Heart left ventricle (tissue), 16 donors: ENCODE measurements around the gene MICOS13. TPM values are rescaled to one million over a fixed set of nuclear protein-coding genes. Genes with fewer than 3 reads are reported as not detected.

Experiments
- ATAC-seq, 4 donors: fragments of 200-7000 bp; cut with Tn5 transposase; one replicate each; pipeline ENCODE4 v1.9.1; 2020 to 2022; ENCODE audit warnings: moderate library complexity in 4 of 4, mild to moderate bottlenecking in 3 of 4, moderate number of reproducible peaks in 1 of 4
- DNase-seq, 5 donors: peaks; one replicate each; pipeline ENCODE4 v3.0.0-alpha.2; 2020
- H3K27ac ChIP-seq, 12 donors: fragments of 200-600 bp; sonication (generic) in 4 of 12; one replicate each; pipeline versions ENCODE4 v1.5.0 to v1.8.0; 2016 to 2022; ENCODE audit warnings: mild to moderate bottlenecking in 2 of 12
- H3K27me3 ChIP-seq, 9 donors: fragments of 200-600 bp; sonication (generic) in 2 of 9; one replicate each; pipeline versions ENCODE4 v1.5.1 to v1.8.0; 2016 to 2022; ENCODE audit warnings: mild to moderate bottlenecking in 3 of 9
- H3K36me3 ChIP-seq, 9 donors: fragments of 200-600 bp; sonication (generic) in 2 of 9; one replicate each; pipeline versions ENCODE4 v1.5.0 to v1.8.0; 2018 to 2022; ENCODE audit warnings: mild to moderate bottlenecking in 2 of 9
- H3K4me1 ChIP-seq, 12 donors: fragments of 200-600 bp; sonication (generic) in 4 of 12; one replicate each; pipeline versions ENCODE4 v1.5.0 to v1.8.0; 2016 to 2022; ENCODE audit warnings: mild to moderate bottlenecking in 3 of 12
- H3K4me3 ChIP-seq, 12 donors: fragments of 200-600 bp; sonication (generic) in 4 of 12; one replicate each; pipeline versions ENCODE4 v1.5.0 to v1.8.0; 2017 to 2022; ENCODE audit warnings: mild to moderate bottlenecking in 9 of 12, moderate library complexity in 4 of 12
- H3K9me3 ChIP-seq, 12 donors: fragments of 200-600 bp; sonication (generic) in 4 of 12; one replicate each; pipeline versions ENCODE4 v1.5.0 to v1.8.0; 2016 to 2022; ENCODE audit warnings: mild to moderate bottlenecking in 1 of 12
- CTCF ChIP-seq, 12 donors: fragments of 200-600 bp; sonication (generic) in 4 of 12; IDR thresholded peaks; one replicate each; pipeline versions ENCODE4 v1.5.0 to v1.8.0; 2018 to 2022; ENCODE audit warnings: antibody characterized with exemption in 12 of 12, mild to moderate bottlenecking in 5 of 12
- POLR2A ChIP-seq, 2 donors: fragments of 450-650 bp; IDR thresholded peaks; one replicate each; pipeline ENCODE4 v1.6.1; 2017; ENCODE audit warnings: antibody characterized with exemption in 2 of 2, mild to moderate bottlenecking in 2 of 2, moderate library complexity in 2 of 2
- WGBS, 4 donors: extraction: QIAGEN DNeasy Blood & Tissue Kit in 2 of 4; methylation state at CpG; one replicate each; pipeline versions ENCODE4 v1.1.5 to v1.1.7; 2013 to 2018; 5-methylcytosine and 5-hydroxymethylcytosine counted together
- intact Hi-C, 10 donors: fragments of 100-400 bp; cut with DNase I; formaldehyde crosslinking; loops; one replicate each; pipeline versions ENCODE4 v1.11.1 to v1.14.2; 2022
- polyA plus RNA-seq, 2 donors: library from polyadenylated mRNA; stranded (reverse); fragments of 200-250 nt; gene quantifications; one replicate each; pipeline ENCODE4 v1.2.3, GENCODE V29; 2013
- total RNA-seq, 9 donors: library from RNA; depleted of rRNA in 2 of 9; stranded (reverse); fragments of >200 nt in 2 of 9; fragmentation: NEBNext Ultra II Directional in 3 of 9; extraction: Animal tissue kit (Norgen Biotek cat#: 25700) in 3 of 9; gene quantifications; one replicate each; pipeline versions ENCODE4 v1.1.0 to v1.2.4, GENCODE V29; 2016 to 2023
- donor health status: ischemic (EF 13 %, LVEDD 7.1; RV severe dilation, severe dysfunction).
- donor health status: healthy with polysubstance abuse.
- donor health status: DM: no; HTN: yes; CAD: no.
- donor health status: DM: no; HTN: no; CAD: no.
- donor health status: ischemic (EF 25% LVEDD 6.9; RV normal size, moderate dysfunction).
- donor health status: ischemic (EF 25% LVEDD 5.7; RV mildly dilated, moderate dysfunction).
- donor health status: healthy.
- donor health status: DM: yes; HTN: yes; CAD: no.
- donor health status: ischemic (EF 35%, LVEDD 5.7; RV mildly dilated, moderate dysfunction).
- donor health status: nonischemic (EF 11% LVEDD 7.7; RV severe dilation, severe dysfunction).
- donor health status: DM: yes; HTN: yes; CAD: no.
- donor health status: PGD.
- donor health status: ischemic (EF 29% LVEDD 5.4; RV normal size, mild dysfunction).
- donor health status: nonischemic (EF 23%, LVEDD 6.1; RV moderate dilation, normal function).

MICOS13 gene
- total and polyA plus RNA-seq, 11 donors: 103 to 435 (median 142) TPM

GRCh38 chr19:5628919-5629481 lies 51.3 kb downstream of the MICOS13 start:
- peaks cover 11 to 90% (median 81%) of the 10 kb centered on the region in 12 donors for H3K4me1 ChIP-seq
- no peak for DNase-seq
- no peaks in the 10 kb centered on the region for H3K9me3 ChIP-seq
- peak overlapping the region in 1 of 12 donors; percentile 9 for H3K4me3 ChIP-seq
- TF ChIP-seq POLR2A (IDR thresholded peaks at IDR 0.05): no peak
- no peak for TF ChIP-seq CTCF (IDR thresholded peaks at IDR 0.05)
- intact Hi-C loops: loop anchor here in 3 of 10 donors (5.0 to 10.0 kb wide), 2 partner anchors 46 to 48 kb away; no protein-coding TSS in a partner anchor
- 81 to 87% (median 84%) methylated on average over 9 of the region's 9 CpGs for WGBS, 4 donors
- H3K36me3 ChIP-seq: peaks cover 0 to 71% (median 52%) of the 10 kb centered on the region in 9 donors
- H3K27me3 ChIP-seq: no peaks in the 10 kb centered on the region
- H3K27ac ChIP-seq: peak overlapping the region in 1 of 12 donors; percentile 66
- ATAC-seq: no peak

GRCh38 chr19:5628461-5628860 lies 51.9 kb downstream of the MICOS13 start:
- intact Hi-C loops: loop anchor here in 3 of 10 donors (5.0 to 10.0 kb wide), 2 partner anchors 46 to 49 kb away; no protein-coding TSS in a partner anchor
- peak overlapping the region in 2 of 12 donors; percentile 36 to 66 for H3K27ac ChIP-seq
- peaks cover 11 to 91% (median 80%) of the 10 kb centered on the region in 12 donors for H3K4me1 ChIP-seq
- TF ChIP-seq CTCF (IDR thresholded peaks at IDR 0.05): no peak
- no peak for TF ChIP-seq POLR2A (IDR thresholded peaks at IDR 0.05)
- peak overlapping the region in 1 of 12 donors; percentile 9 for H3K4me3 ChIP-seq
- no peak for DNase-seq
- 66 to 75% (median 70%) methylated on average over 1 of the region's 1 CpG for WGBS, 4 donors
- H3K36me3 ChIP-seq: peaks cover 0 to 71% (median 52%) of the 10 kb centered on the region in 9 donors
- ATAC-seq: no peak
- no peaks in the 10 kb centered on the region for H3K27me3 ChIP-seq
- H3K9me3 ChIP-seq: no peaks in the 10 kb centered on the region

Other genes with a start within 250 kb of the MICOS13 start
- not detected for gene ZNRF4, start 225.1 kb downstream of the MICOS13 start, total RNA-seq
- gene ZNRF4, start 225.1 kb downstream of the MICOS13 start, polyA plus RNA-seq: not detected
- under 1 TPM in 4 of 9 donors, not detected in 5; 0.17 to 0.44 (median 0.30) TPM for gene TINCR, start 112.6 kb downstream of the MICOS13 start, total RNA-seq
- under 1 TPM in 1 of 2 donors, not detected in 1; 0.07 TPM for gene TINCR, start 112.6 kb downstream of the MICOS13 start, polyA plus RNA-seq
- gene SAFB2, start 57.7 kb downstream of the MICOS13 start, total RNA-seq: 10 to 100 TPM; 14.2 to 56.7 (median 44.2) TPM
- 10 to 100 TPM; 32.8 to 49.7 TPM for gene SAFB2, start 57.7 kb downstream of the MICOS13 start, polyA plus RNA-seq
- 10 to 100 TPM; 22.3 to 59.6 (median 48.0) TPM for gene SAFB, start 57.4 kb downstream of the MICOS13 start, total RNA-seq
- gene SAFB, start 57.4 kb downstream of the MICOS13 start, polyA plus RNA-seq: 10 to 100 TPM; 43.5 to 48.9 TPM
- 10 to 100 TPM in 2 of 9 donors, 1 to 10 TPM in 7; 3.7 to 14.4 (median 5.2) TPM for gene HSD11B1L, start 511 bp upstream of the MICOS13 start, total RNA-seq
- 1 to 10 TPM; 5.4 to 6.6 TPM for gene HSD11B1L, start 511 bp upstream of the MICOS13 start, polyA plus RNA-seq
- 100 to 1,000 TPM; 255 to 475 (median 365) TPM for gene RPL36, start 9.8 kb upstream of the MICOS13 start, total RNA-seq
- 100 to 1,000 TPM; 851 to 981 TPM for gene RPL36, start 9.8 kb upstream of the MICOS13 start, polyA plus RNA-seq
- gene LONP1, start 39.6 kb upstream of the MICOS13 start, total RNA-seq: 100 to 1,000 TPM in 2 of 9 donors, 10 to 100 TPM in 7; 61.2 to 108 (median 88.6) TPM
- gene LONP1, start 39.6 kb upstream of the MICOS13 start, polyA plus RNA-seq: 100 to 1,000 TPM in 1 of 2 donors, 10 to 100 TPM in 1; 97.6 to 123 TPM
- gene CATSPERD, start 40.1 kb upstream of the MICOS13 start, total RNA-seq: not detected
- not detected for gene CATSPERD, start 40.1 kb upstream of the MICOS13 start, polyA plus RNA-seq
- gene PRR22, start 104.2 kb upstream of the MICOS13 start, total RNA-seq: 1 to 10 TPM in 5 of 9 donors, under 1 TPM in 2, not detected in 2; 0.96 to 1.9 (median 1.3) TPM
- gene PRR22, start 104.2 kb upstream of the MICOS13 start, polyA plus RNA-seq: 1 to 10 TPM in 1 of 2 donors, under 1 TPM in 1; 0.91 to 1.1 TPM
- gene DUS3L, start 110.6 kb upstream of the MICOS13 start, total RNA-seq: 10 to 100 TPM; 12.0 to 19.9 (median 15.3) TPM
- gene DUS3L, start 110.6 kb upstream of the MICOS13 start, polyA plus RNA-seq: 10 to 100 TPM; 17.3 to 20.7 TPM
- gene NRTN, start 124.6 kb upstream of the MICOS13 start, total RNA-seq: 10 to 100 TPM in 7 of 9 donors, 1 to 10 TPM in 2; 8.0 to 54.2 (median 17.2) TPM
- 10 to 100 TPM; 18.2 to 34.5 TPM for gene NRTN, start 124.6 kb upstream of the MICOS13 start, polyA plus RNA-seq
- not detected for gene FUT6, start 159.2 kb upstream of the MICOS13 start, total RNA-seq
- not detected for gene FUT6, start 159.2 kb upstream of the MICOS13 start, polyA plus RNA-seq
- gene FUT3, start 170.9 kb upstream of the MICOS13 start, total RNA-seq: not detected
- under 1 TPM in 1 of 2 donors, not detected in 1; 0.07 TPM for gene FUT3, start 170.9 kb upstream of the MICOS13 start, polyA plus RNA-seq
- not detected for gene FUT5, start 190.0 kb upstream of the MICOS13 start, total RNA-seq
- gene FUT5, start 190.0 kb upstream of the MICOS13 start, polyA plus RNA-seq: not detected
- 100 to 1,000 TPM; 388 to 533 (median 476) TPM for gene NDUFA11, start 223.3 kb upstream of the MICOS13 start, total RNA-seq
- 100 to 1,000 TPM; 791 to 945 TPM for gene NDUFA11, start 223.3 kb upstream of the MICOS13 start, polyA plus RNA-seq
- 1 to 10 TPM; 1.7 to 3.9 (median 2.3) TPM for gene VMAC, start 224.4 kb upstream of the MICOS13 start, total RNA-seq
- gene VMAC, start 224.4 kb upstream of the MICOS13 start, polyA plus RNA-seq: 1 to 10 TPM; 1.3 to 3.8 TPM
- 1 to 10 TPM; 1.2 to 6.2 (median 3.3) TPM for gene CAPS, start 233.7 kb upstream of the MICOS13 start, total RNA-seq
- 1 to 10 TPM; 2.4 to 4.8 TPM for gene CAPS, start 233.7 kb upstream of the MICOS13 start, polyA plus RNA-seq